Endothelial cell (in vitro differentiated cells): ENCODE results near the gene TP63. TPM values are rescaled to one million over a fixed set of nuclear protein-coding genes. Genes with fewer than 3 reads are reported as not detected.

Source experiments
- DNase-seq: peaks from one replicate; pipeline ENCODE4 v3.0.0; 2021; ENCODE audit warnings: low spot score
- H3K27ac Mint-ChIP-seq: one replicate; pipeline ENCODE4 v1.8.0; 2021; ENCODE audit warnings: mixed read lengths, inconsistent platforms; ENCODE audit not compliant: unreplicated experiment
- H3K27me3 Mint-ChIP-seq: one replicate; pipeline ENCODE4 v1.8.0; 2021; ENCODE audit warnings: mild to moderate bottlenecking, moderate library complexity, mixed read lengths, inconsistent platforms; ENCODE audit not compliant: unreplicated experiment
- H3K36me3 Mint-ChIP-seq: one replicate; pipeline ENCODE4 v1.8.0; 2021; ENCODE audit warnings: mild to moderate bottlenecking, low read depth, mixed read lengths, inconsistent platforms; ENCODE audit not compliant: unreplicated experiment
- H3K4me1 Mint-ChIP-seq: one replicate; pipeline ENCODE4 v1.8.0; 2021; ENCODE audit warnings: mild to moderate bottlenecking, mixed read lengths, inconsistent platforms; ENCODE audit not compliant: unreplicated experiment
- H3K4me3 Mint-ChIP-seq: one replicate; pipeline ENCODE4 v1.8.0; 2021; ENCODE audit warnings: mild to moderate bottlenecking, mixed read lengths, inconsistent platforms; ENCODE audit not compliant: unreplicated experiment
- H3K9me3 Mint-ChIP-seq: one replicate; pipeline ENCODE4 v1.8.0; 2021; ENCODE audit warnings: mixed read lengths, inconsistent platforms; ENCODE audit not compliant: unreplicated experiment
- CTCF ChIP-seq: fragments of 200-600 bp; sonication (generic); IDR thresholded peaks from one replicate; pipeline ENCODE4 v1.5.0; 2021; ENCODE audit warnings: antibody characterized with exemption; ENCODE audit not compliant: unreplicated experiment
- total RNA-seq: library from RNA; stranded (reverse); fragmentation: NEBNext Ultra II Directional; extraction: Animal tissue kit (Norgen Biotek cat#: 25700); gene quantifications from one replicate; pipeline ENCODE4 v1.2.1, GENCODE V29; 2021; ENCODE audit not compliant: unreplicated experiment

TP63 gene
- total RNA-seq, 1 donor from 2014 or later, result 1.0 TPM

GRCh38 chr3:189625572-189625971 lies 5.6 kb upstream of the TP63 start:
- no peaks in the 10 kb centered on the region for H3K9me3 Mint-ChIP-seq
- H3K27me3 Mint-ChIP-seq, result no peaks in the 10 kb centered on the region
- H3K4me3 Mint-ChIP-seq, result no peak overlapping the region
- H3K27ac Mint-ChIP-seq, result no peak overlapping the region
- no peaks in the 10 kb centered on the region for H3K4me1 Mint-ChIP-seq
- no peaks in the 10 kb centered on the region for H3K36me3 Mint-ChIP-seq
- TF ChIP-seq CTCF, result no peak
- DNase-seq, result no peak

GRCh38 chr3:189626286-189626685 lies 4.9 kb upstream of the TP63 start:
- H3K9me3 Mint-ChIP-seq, result no peaks in the 10 kb centered on the region
- no peaks in the 10 kb centered on the region for H3K36me3 Mint-ChIP-seq
- no peak overlapping the region for H3K27ac Mint-ChIP-seq
- no peak overlapping the region for H3K4me3 Mint-ChIP-seq
- TF ChIP-seq CTCF, result no peak
- no peaks in the 10 kb centered on the region for H3K27me3 Mint-ChIP-seq
- H3K4me1 Mint-ChIP-seq, result no peaks in the 10 kb centered on the region
- DNase-seq, result no peak

GRCh38 chr3:189629803-189630455 lies 1.3 kb upstream of the TP63 start:
- no peak overlapping the region for H3K27ac Mint-ChIP-seq
- H3K27me3 Mint-ChIP-seq, result no peaks in the 10 kb centered on the region
- no peak overlapping the region for H3K4me3 Mint-ChIP-seq
- no peaks in the 10 kb centered on the region for H3K36me3 Mint-ChIP-seq
- no peaks in the 10 kb centered on the region for H3K9me3 Mint-ChIP-seq
- DNase-seq, result no peak
- no peak for TF ChIP-seq CTCF
- no peaks in the 10 kb centered on the region for H3K4me1 Mint-ChIP-seq

- Mint-ChIP-seq H3K4me3 (no peak overlapping the region), H3K36me3 (no peaks in the 10 kb centered on the region), H3K27me3 (no peaks in the 10 kb centered on the region), H3K9me3 (no peaks in the 10 kb centered on the region), H3K4me1 (no peaks in the 10 kb centered on the region), H3K27ac (no peak overlapping the region)
- no peak for TF ChIP-seq CTCF
- no peak for DNase-seq
These were observed 319 bp upstream of the TP63 start for GRCh38 chr3:189630767-189631372.

- Mint-ChIP-seq H3K27me3 (no peaks in the 10 kb centered on the region), H3K36me3 (no peaks in the 10 kb centered on the region), H3K4me1 (no peaks in the 10 kb centered on the region), H3K27ac (no peak overlapping the region), H3K9me3 (no peaks in the 10 kb centered on the region), H3K4me3 (no peak overlapping the region)
- no peak for DNase-seq
- TF ChIP-seq CTCF, result no peak
These were observed 220 bp downstream of the TP63 start for GRCh38 chr3:189631409-189631808.
